CD4-positive, alpha-beta T cell treated with Interferon gamma for 1 hour (primary cell): ENCODE data around the gene PHF21A.

Source experiments
- DNase-seq: peaks from one replicate; pipeline ENCODE4 v3.0.0-alpha.2; 2020

PHF21A gene

DNA sequence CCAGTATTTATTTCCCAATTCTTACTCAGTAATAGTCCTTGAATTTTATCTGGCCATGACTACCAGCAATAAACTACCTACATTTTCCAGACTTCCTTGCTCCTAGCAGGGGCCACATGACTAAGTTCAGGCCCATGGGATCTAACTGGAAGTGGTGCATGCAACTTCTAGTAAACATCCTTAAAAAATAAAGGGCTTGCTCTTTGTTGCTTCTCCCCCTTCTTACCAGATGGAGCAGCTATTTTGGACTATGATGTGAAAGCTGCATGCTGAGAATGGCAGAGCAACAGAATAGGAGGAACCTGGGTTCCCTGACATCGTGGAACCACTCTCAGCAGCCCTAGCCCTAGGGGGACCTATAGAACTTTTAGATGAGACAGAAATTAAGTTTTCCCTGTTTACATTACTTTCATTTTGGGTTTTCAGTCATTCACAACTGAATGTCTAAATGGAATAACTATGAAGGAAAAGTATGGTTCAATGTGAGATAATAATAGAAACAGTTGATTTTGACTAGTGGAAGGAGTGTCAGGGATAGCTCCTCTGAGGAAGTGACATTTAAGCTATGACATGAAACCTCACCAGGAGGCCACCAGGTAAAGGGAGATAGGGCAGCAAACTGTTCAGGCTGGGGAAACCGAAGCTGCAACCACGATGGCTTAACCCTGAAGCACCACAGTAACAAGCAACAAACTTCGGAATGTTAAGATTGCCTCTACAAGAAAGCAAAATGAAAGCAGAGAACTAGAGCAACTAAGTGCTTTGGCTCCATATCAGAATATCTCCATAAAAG, 48.9 kb downstream of the PHF21A start:
- DNase-seq, result no peak

DNA sequence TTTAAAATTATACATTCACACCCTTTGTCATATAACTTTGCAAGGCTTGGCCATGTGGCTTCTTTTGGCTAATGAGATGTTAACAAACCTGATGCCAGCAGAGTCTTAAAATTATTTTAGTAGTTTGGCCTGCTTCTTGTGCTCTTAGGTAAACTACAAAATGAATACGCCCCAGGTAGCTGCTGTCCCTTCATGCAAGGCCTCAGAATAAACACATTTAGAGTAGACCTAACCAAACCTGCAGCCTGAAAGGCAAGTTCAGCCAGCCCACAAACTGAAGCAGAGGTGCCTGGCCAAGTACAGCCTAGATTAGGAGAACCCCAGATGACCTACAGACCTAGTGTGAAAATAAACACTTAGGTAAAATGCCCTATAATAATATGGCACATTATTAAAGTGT, 50.2 kb downstream of the PHF21A start:
- DNase-seq, result no peak

DNA sequence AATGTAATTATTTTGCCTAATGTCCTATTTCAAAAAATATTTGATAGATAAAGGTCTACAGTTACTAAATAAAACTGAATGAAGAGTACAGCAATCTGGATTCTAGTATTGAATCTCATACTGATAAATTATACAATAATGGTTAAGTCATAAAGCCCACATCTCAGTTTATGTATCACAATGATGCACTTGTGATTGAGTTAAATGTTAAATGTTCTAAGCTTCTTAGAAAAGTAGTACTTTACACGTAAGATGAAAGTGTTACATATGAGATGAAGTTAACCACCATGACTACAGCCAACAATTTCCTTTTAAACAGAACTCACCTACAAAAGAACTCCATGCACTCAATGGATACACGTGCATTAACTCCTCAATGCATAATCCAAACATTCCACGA, 51.7 kb downstream of the PHF21A start:
- DNase-seq, result no peak

DNA sequence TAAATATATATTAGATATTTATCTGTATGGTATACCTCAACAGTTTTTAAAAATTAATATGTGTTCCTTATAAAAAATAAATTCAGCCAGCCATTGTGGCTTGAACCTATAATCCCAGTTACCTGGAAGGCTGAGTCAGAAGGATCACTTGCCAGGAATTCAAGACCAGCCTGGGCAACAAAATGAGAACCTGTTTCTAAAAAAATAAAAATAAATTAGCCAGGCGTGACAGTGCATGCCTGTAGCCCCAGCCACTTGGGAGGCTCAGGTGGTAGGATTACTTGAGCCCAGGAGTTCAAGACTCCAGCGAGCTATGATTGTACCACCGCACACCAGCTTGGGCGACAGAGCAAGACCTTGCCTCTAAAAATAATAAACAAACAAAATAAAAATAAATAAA, 54.9 kb downstream of the PHF21A start:
- no peak for DNase-seq

DNA sequence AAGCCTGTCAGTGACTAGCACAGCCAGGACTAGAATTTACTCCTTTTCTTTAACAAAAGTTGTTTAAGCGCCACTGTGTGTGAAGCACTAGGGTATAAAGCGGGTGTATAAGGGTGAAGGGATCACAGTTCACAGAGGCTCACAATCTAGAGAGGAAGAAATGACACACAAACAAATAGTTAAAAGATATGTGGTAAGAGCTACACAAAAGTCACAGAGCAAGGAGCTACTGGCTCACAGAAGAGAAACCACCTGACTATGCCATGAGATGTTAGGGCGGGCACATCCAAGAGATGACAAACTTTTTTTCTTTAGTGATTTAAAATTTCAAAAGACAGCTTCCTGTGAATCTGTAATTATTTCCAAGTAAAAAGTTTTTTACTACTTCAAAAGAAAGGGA, 55.6 kb downstream of the PHF21A start:
- no peak for DNase-seq

DNA sequence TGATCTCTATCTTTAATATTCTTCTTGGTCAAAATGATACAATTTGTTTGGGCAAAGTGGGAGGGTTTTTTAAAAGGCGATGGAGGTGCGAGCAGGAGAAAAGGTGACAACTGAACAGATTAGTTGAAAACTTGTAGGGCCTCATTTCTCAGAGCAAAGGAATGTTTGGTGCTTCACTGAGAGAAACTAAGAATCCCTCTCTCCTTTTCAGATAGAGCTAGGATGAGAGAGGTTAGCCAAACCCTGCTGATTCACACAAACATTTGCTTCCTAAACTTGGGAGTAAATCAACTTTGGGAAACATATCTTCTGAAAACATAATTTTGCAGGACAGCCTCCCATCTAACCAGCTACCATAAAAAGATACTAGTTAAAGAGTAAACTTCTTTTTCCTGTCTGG, 57.0 kb downstream of the PHF21A start:
- no peak for DNase-seq

DNA sequence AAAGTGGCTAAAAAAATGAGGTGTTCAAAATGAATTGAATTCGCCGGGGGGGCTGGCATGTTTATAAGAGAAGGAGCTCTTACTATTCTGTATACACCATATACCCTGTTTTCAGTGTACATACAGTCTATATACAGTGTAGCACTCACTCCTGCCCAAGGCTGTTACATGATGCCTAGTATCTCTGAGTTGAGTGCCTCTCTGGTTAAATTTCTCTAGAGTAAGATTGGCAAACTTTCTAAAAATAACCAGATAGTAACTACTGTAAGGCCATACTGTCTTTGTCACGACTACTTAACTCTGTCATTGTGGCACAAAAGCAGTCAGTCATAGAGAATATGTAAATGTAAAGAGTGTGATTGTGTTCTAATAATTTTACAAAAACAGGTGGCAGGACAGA, 58.1 kb downstream of the PHF21A start:
- DNase-seq, result no peak

DNA sequence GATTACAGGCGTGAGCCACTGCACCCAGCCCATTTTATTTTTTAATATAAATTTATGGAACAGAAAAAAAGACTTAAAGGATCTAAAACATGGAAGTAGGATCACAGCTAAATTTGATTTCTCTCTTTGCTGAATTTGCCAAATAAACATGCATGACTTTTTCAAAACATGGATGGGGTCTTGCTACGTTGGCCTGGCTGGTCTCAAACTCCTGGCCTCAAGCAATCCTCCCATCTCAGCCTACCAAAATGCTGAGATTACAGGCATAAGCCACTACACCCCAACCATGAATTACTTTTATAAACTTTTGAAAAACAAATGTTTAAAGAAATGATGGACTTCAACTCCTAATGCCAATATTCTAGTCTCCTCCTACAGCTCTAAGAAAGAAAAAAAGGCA, 61.2 kb downstream of the PHF21A start:
- no peak for DNase-seq

DNA sequence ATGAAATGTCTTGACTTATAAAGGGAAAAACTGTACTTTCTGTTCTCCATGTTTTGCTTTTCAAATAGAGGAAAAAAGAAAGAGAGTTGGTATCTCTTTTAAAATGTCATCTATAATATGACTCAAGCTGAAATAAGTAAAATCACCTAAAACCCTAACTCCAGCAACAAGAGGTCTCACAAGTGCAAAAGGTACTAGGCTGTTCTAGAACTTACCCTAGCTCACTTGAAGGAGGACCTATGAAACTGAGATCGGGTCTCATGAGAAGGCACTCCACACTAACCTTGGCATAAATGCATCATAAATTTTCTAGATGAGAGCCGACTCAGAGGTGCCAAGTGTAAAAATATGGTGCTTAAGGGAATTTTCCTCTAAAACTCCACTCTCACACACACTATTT, 63.8 kb downstream of the PHF21A start:
- DNase-seq, result no peak

DNA sequence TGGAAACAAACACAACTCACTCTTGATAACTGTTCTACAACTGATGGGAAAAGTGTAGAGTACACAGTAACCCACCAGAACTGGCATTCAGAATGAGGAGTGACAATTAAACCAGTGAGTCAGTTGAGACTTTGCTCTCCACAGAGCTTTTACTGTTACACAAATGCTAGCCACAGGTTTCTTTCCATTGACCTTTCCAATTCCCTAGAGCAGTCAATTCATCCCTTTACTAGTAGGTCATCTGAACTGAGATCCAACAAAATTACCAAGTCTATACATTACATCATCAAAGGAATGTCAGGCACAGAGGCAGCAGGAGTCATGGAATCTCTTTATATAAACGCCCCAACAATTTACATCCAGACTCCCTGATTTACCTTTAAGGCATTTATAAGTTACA, 65.9 kb downstream of the PHF21A start:
- DNase-seq, result no peak

DNA sequence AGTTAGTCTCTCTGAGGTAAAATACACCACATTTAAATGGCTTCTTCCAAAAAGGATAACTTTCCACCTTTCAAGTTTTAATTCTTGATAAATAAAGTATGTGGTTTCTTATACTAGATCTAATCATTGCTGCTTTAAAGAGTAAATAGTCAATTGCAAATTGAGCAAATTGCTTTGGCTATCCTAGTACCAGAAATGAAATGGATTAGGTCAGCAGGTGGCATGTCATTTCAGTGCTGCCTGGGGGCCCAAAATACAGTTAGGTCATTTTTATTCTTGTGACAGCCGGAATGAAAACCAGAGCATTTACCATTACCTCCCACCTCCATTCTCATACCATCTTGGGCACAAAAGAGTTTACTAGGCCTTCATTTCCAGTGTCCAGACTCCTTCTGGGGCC, 70.2 kb downstream of the PHF21A start:
- DNase-seq, result no peak

DNA sequence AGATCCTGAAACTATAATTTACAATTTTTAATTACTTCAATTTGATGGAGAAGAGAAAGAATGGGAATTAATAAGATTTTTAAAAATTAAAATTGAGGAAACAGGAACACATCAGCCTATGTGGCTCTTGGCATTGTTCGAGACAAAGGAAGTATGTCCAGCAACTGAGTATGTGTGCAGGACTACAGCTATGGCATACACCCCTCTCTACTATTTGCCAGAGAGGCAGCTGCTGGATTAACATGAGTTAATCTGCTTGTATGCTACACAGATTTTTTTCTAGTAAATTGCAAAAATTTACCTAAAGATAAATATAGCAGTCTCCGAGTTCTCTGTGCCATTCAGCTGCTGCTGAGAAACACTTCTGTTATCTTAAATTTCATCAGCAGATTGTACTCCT, 70.6 kb downstream of the PHF21A start:
- no peak for DNase-seq

DNA sequence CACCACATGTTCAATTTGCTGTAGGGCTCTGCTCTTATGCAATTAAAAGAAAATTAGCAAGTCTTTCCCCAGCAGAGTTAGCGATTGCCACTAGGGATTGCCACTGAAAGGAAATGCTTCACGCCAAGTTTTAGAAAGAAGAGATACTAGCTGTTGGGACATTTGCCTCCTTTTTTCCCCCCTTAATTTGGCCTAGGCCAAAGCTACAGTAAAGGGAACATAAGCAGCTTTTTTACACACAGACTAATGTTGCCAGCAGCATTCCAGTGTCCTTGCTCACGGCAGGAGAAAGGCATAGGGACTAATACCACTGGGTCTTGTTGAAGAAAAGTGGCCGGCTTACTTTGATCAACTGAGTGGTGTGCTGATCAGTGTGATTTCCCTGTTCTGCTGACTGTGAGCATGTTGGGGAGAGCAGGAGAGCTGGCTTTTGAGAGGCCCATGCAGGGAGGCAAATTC, 71.2 kb downstream of the PHF21A start:
- no peak for DNase-seq

DNA sequence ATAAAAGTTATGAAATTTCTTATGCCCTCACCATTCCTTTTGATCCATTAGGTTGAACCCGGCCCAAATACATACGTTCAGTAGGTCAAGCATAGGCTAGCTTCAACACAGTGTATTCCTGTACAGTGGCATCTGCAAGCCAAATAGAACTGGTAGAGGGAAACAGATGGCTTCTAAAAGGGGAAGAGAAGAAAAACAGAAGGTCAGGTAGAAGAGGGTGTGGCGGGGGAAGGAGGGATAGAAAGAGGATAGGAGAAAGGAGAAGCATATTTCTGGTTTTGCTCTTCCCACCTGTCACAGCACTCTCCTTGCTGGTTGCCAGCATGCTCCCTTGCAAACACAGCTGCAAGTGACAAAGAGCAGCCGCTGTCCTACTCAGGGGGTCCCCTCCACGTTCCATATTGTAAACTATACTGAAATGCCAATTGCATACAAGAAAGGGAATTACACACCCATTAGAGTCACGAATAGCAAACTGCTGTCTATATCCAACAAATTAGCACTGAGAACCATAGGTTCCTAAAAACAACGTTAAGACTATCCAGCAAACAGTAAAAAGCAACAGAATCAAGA, 71.8 kb downstream of the PHF21A start:
- no peak for DNase-seq

DNA sequence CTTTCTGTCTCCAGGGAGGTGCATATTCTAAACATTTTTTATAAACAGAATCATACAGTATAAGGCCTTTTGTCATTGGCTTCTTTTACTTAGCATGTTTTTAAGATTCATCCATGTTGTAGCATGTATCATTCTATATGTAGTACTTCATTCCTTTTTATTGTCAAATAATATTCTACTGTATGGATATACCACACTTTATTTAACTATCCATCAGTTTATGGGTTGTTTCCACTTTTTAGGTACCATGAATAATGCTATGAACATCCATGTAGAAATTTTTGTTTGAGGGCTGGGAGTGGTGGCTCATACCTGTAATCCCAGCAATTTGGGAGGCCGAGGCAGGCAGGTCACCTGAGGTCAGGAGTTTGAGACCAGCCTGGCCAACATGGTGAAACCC, 73.1 kb downstream of the PHF21A start:
- DNase-seq, result no peak

DNA sequence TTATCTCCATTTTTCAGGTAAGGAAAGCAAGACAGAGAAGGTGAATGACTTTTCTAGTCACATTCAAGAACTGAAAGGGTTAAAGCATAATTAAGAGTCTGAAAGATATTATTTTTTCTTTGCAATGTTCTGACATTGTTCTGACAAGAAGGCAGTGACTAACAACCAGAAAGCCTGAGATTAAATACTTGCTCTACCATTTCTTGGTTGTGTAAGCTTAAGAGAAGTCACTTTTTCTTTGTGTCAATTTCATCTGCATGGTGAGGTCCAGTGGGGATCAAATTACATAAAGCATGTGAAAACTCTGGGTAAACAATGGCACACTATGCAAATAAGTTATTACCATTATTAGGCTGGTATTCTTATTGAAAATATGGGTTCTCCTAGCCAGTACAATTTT, 73.7 kb downstream of the PHF21A start:
- no peak for DNase-seq

DNA sequence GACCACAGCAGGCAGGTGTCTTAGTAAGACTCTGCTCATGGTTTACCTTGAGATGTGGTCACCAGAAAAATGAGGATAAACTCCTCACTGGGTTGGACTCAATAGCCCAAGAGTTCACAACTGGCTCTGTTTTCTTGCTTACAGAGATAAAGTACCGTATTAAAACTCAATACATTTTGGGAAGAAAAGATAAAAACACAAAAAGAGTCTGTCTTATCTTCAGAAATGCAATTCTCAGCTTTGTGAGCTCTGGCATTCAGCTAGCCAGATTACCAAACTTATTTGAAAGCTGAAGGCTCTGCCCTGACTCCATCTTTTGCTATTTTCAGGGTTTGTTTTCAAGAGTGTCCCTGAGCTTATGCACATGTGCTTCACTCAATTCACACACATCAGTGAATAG, 75.4 kb downstream of the PHF21A start:
- no peak for DNase-seq

DNA sequence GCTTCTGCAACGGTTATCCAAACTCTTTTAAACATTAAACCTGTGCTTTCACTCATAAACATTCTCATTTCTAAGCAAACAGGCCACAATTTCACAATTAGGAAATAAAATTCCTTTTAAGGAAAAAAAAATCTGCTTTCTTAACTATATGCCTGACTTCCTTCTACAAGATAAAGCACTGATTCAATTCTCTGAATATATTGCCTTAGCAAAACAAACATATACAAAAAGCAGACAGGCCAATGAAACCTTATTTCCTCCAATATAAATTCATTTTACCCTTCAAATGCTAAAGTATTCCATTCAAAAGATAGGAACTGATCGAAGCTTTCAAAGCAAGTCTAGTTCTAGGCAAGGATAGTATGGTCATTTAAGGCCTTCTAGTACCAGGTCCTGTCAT, 76.7 kb downstream of the PHF21A start:
- DNase-seq, result no peak

DNA sequence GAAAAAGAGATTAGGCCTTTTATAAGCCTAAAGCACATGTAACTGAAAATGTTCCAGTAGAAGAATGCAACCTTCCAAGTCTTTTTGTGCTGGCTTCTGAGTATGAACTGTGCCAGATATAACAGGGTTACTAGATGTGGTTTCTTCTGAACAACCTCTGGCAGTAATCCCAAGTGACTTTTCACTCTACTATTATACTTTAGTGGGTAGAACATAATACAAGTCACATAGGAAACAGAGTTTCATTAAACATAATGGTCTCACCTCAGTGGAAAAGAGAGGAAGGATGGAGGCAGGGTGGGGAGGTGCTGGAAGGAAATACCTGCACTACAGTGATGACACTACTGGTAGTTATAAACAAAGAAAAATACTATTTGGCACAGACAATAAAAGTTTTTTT, 81.3 kb downstream of the PHF21A start:
- DNase-seq, result no peak

DNA sequence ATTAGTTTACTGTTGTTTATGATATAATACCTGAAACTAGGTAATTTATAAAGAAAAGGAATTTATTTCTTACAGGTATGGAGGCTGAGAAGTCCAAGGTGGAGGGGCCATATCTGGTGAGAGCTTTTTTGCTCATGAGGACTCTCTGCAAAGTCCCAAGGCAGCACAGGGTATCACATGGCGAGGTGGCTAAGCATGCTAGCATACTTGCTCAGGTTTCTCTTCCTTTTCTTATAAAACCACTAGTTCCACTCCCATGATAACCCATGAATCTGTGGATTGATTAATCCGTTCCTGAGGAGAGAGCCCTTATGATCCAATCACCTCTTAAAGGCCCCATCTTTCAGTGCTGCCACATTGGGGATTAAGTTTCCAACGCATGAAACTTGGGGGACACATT, 82.7 kb downstream of the PHF21A start:
- no peak for DNase-seq

DNA sequence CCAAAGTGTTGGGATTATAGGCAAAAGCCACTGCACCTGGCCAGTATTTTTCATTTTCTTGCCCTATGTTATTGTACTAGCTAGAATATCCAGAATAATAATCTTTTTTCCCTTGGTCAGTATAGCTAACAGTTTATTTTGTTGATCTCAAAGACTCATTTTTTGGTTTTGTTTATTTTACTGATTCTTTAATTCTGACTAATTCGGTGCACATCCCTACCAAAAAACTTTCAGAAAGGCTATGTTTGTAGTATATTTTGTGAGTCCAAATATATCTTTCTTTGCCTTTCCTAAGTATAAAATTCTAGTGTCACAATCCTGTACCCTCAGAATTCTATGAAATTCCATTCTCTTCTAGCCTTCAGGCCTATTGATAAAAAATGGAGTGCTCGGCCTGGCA, 84.3 kb downstream of the PHF21A start:
- DNase-seq, result no peak

DNA sequence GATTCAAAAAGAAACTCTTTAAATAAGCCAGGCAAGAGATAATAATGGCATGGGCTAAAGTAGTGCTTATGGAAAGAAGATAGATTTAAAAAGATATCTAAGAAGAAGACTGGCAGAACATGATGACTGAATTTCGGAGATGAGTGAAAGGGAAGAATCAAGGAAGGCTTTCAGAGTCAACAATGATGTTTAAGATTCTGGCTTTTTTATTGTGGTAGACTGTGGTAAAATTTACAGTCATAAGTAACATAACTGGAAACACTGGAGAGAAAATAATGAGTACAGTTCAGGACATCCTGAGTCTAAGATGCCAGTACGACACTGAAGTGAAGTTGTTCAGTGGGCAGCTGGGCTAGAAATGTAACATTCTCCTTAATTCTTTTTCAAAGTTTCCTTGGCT, 85.2 kb downstream of the PHF21A start:
- DNase-seq, result no peak

DNA sequence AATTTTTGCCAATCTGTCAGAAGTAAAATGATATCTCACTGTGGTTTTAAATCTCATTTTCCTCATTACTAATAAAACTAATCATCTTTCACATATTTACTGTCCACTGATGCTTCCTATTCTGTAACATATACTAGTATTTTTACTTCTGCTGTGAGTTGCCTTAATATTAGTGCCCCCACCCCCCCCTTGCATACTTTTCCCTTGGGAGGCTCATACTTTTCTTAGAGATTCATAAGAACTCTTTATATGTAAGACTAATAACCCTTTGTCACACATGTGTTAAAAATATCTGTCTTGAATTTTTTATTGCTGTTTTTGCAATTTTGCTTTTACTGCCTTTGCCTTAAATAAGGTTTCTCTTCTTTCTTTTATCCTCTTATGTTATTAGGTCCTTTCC, 87.2 kb downstream of the PHF21A start:
- no peak for DNase-seq

DNA sequence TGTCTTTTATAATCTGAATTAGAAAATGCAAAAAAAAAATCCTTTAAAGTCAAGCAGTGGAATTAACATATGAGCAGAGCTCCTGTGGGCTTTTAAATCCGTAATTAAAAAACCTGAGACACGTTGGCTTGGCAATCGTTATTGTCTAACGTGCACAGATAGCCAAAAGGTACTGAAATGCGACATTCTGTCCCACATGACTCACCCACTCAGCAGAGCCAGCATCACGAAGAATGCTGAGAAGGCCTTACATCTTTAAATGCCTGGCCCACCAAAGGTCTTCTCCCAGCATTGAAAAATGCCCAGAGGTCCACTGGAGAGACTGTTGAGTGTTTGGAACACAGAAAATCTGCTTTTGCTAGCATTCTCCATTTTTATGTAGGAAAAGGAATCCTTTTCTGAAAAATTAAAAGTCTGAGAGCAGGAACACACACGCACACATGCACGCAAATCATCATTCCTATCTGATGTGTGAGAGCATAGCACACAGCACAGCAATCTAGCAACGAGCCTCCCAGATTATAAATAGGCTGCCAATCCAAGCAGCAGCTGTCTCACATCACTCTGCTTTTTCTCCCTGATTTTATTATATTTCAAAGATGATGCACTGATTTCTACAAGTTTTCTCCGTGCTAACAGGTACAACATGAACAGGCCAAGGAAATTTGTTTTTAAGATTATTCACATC, 94.5 kb downstream of the PHF21A start:
- DNase-seq, result no peak
